ENCODE data around the gene PRSS12. TPM values are rescaled to one million over a fixed set of nuclear protein-coding genes. Genes with fewer than 3 reads are reported as not detected.

PRSS12 gene
- total and polyA plus RNA-seq, 2 donors (not counting 3 experiments of a cell fraction or from before 2014, with no cell fraction given), result 0.22 to 0.55 TPM

DNA sequence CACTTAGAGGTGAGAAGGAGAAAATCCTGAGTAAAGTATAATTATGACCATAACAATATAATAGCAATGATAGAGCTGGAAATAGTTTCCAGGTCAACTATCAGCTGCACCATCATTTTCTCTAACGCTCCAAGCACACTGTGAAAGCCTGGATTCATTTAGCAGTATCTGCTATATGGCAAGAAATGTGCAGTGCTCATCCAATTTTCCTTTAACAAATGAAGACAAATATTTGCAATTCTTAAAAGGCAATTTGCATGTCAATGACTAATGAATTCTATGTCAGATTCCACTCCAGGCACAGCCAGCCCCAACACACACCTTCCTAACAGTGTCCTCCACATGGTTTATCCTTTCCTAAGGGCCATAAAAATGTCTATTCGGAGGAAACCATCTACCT is 12.7 kb downstream of the PRSS12 start:
- no peak for DNase-seq (ENCODE audit: low read depth, low spot score)
- no peak overlapping the region for H2AFZ ChIP-seq (ENCODE audit: low read depth, low read length)
- H3K27me3 ChIP-seq (ENCODE audit: control insufficient read depth in 2 of 2, insufficient read depth in 2 of 2, low read length in 2 of 2), result no peaks in the 10 kb centered on the region
- H3K9me3 ChIP-seq (replicated peaks; ENCODE audit: control insufficient read depth, insufficient read depth, low read length), result no peaks in the 10 kb centered on the region
- H4K20me1 ChIP-seq (replicated peaks; ENCODE audit: control insufficient read depth, extremely low read depth, insufficient read depth, low read length), result no peaks in the 10 kb centered on the region
- CTCF ChIA-PET, result no interaction called here
- dilution Hi-C loops (cut with MboI; ENCODE audit: extremely low pct_ligation_motif_present, low sequenced_read_pairs) (no loop called here), intact Hi-C loops (cut with micrococcal nuclease) (no loop called here)
- BruUV-seq (replicated peaks), result no TSS peak
- no peak overlapping the region for H3K27ac ChIP-seq (ENCODE audit: insufficient read depth, low read depth, low read length)
- H3K79me2 ChIP-seq (ENCODE audit: control insufficient read depth, insufficient read depth, low read length), result no peaks in the 10 kb centered on the region
- no peaks in the 10 kb centered on the region for H3K9me1 ChIP-seq (replicated peaks; ENCODE audit: control insufficient read depth, extremely low read depth, insufficient read depth, low read length)
- TF ChIP-seq GATA2 (IDR thresholded peaks at IDR 0.05; ENCODE audit: insufficient read depth, insufficient read length, low read depth, low read length) (no peak), MYC (IDR thresholded peaks at IDR 0.05; ENCODE audit: low read depth, low read length) (no peak), MAX (IDR thresholded peaks at IDR 0.05; ENCODE audit: insufficient read depth, insufficient read length) (no peak), JUN (IDR thresholded peaks at IDR 0.05; ENCODE audit: borderline replicate concordance, insufficient read depth, insufficient read length, low read depth) (no peak), FOS (IDR thresholded peaks at IDR 0.05; ENCODE audit: borderline replicate concordance, insufficient read depth, low read length) (no peak), POLR2A (IDR thresholded peaks at IDR 0.05; ENCODE audit: low read depth, low read length) (no peak), POLR2AphosphoS5 (IDR thresholded peaks at IDR 0.05; ENCODE audit: insufficient read depth, low read depth, low read length) (no peak), EZH2 (IDR thresholded peaks at IDR 0.05; ENCODE audit: borderline replicate concordance, low read depth, low read length, severe bottlenecking) (no peak)
- TF ChIP-seq, protein P1, sequence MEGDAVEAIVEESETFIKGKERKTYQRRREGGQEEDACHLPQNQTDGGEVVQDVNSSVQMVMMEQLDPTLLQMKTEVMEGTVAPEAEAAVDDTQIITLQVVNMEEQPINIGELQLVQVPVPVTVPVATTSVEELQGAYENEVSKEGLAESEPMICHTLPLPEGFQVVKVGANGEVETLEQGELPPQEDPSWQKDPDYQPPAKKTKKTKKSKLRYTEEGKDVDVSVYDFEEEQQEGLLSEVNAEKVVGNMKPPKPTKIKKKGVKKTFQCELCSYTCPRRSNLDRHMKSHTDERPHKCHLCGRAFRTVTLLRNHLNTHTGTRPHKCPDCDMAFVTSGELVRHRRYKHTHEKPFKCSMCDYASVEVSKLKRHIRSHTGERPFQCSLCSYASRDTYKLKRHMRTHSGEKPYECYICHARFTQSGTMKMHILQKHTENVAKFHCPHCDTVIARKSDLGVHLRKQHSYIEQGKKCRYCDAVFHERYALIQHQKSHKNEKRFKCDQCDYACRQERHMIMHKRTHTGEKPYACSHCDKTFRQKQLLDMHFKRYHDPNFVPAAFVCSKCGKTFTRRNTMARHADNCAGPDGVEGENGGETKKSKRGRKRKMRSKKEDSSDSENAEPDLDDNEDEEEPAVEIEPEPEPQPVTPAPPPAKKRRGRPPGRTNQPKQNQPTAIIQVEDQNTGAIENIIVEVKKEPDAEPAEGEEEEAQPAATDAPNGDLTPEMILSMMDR (IDR thresholded peaks at IDR 0.05; ENCODE audit: extremely low read depth in 1 of 2, insufficient read depth in 1 of 2, low read depth in 1 of 2, low read length in 2 of 2), result no peak
- FAIRE-seq, result no peak
- no peak overlapping the region for H3K9ac ChIP-seq (replicated peaks; ENCODE audit: extremely low read depth, insufficient read depth, low read length)
- POLR2A ChIA-PET, result no interaction called here
- H3K4me1 ChIP-seq (ENCODE audit: control insufficient read depth, extremely low read depth, insufficient read depth, low read length), result peaks cover 12% of the 10 kb centered on the region
- H3K4me3 ChIP-seq (replicated peaks in 1 of 3; ENCODE audit: insufficient read depth in 1 of 3, low read depth in 1 of 3, low read length in 3 of 3), result no peak overlapping the region
- H3K4me2 ChIP-seq (ENCODE audit: insufficient read depth, low read length), result no peak overlapping the region
- no peaks in the 10 kb centered on the region for H3K36me3 ChIP-seq (ENCODE audit: control insufficient read depth in 2 of 2, extremely low read depth in 1 of 2, insufficient read depth in 2 of 2, low read length in 2 of 2)

Data from endothelial cell of umbilical vein (primary cell).